Esophagus muscularis mucosa (tissue), 4 donors: ENCODE results near the gene CHST9.

Experiments
- EP300 ChIP-seq: sonication (generic); formaldehyde crosslinking; IDR thresholded peaks from one replicate; pipeline ENCODE4 v1.6.1; 2017; ENCODE audit warnings: antibody characterized with exemption
- POLR2A ChIP-seq: fragments of 450-650 bp; IDR thresholded peaks from one replicate; pipeline ENCODE4 v1.6.1; 2017; ENCODE audit warnings: antibody characterized with exemption, moderate library complexity, mild to moderate bottlenecking, low read depth
- POLR2AphosphoS5 ChIP-seq, 2 donors: sonication (generic); formaldehyde crosslinking; IDR thresholded peaks; one replicate each; pipeline ENCODE4 v1.6.1; 2017; ENCODE audit warnings: antibody characterized with exemption in 2 of 2
- TF ChIP-seq, protein P1 (sequence below), 3 experiments: fragments of 200-600 bp in 2 of 3; fragments of 450-650 bp in 1 of 3; sonication (generic) in 2 of 3; IDR thresholded peaks; one replicate each; pipeline ENCODE4 v1.5.1; 2017 to 2019; ENCODE audit warnings: antibody characterized with exemption in 3 of 3, mild to moderate bottlenecking in 2 of 3, moderate library complexity in 1 of 3

DNA sequence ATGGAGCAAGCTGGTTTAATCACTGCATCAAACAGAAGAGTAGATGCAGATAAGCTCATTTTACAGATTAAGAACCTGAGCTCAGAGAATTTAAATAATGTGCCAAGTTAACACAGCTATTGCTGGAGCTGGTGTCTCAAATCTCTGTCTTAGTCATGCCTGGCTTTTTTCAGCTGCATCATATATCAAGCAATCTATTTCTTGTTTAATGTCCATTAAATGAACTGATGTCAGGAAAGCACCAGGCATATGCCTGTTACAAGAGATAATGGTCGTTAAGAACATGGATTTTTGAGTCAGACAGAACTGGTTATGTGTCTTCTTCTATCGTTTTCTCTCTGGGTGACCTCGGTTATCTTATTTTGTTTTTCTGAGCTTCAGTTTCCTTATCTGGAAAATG lies 259.8 kb downstream of the CHST9 start:
- TF ChIP-seq, protein P1, sequence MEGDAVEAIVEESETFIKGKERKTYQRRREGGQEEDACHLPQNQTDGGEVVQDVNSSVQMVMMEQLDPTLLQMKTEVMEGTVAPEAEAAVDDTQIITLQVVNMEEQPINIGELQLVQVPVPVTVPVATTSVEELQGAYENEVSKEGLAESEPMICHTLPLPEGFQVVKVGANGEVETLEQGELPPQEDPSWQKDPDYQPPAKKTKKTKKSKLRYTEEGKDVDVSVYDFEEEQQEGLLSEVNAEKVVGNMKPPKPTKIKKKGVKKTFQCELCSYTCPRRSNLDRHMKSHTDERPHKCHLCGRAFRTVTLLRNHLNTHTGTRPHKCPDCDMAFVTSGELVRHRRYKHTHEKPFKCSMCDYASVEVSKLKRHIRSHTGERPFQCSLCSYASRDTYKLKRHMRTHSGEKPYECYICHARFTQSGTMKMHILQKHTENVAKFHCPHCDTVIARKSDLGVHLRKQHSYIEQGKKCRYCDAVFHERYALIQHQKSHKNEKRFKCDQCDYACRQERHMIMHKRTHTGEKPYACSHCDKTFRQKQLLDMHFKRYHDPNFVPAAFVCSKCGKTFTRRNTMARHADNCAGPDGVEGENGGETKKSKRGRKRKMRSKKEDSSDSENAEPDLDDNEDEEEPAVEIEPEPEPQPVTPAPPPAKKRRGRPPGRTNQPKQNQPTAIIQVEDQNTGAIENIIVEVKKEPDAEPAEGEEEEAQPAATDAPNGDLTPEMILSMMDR (IDR thresholded peaks at IDR 0.05) = no peak
- TF ChIP-seq EP300 = no peak
- no peak for TF ChIP-seq POLR2A
- TF ChIP-seq POLR2AphosphoS5 (IDR thresholded peaks at IDR 0.05) = no peak
